ENCODE results near the gene HESX1. TPM values are rescaled to one million over a fixed set of nuclear protein-coding genes. Genes with fewer than 3 reads are reported as not detected.

HESX1 gene
- polyA plus RNA-seq, 1 donor = 1.5 TPM

- WGBS (ENCODE audit: insufficient coverage, low lambda C conversion rate) = no CpG with 5 or more reads among the region's 2 CpGs
- DNase-seq = no peak
- Histone ChIP-seq H3K4me3 (ENCODE audit: low read length) (no peak overlapping the region), H3K9me3 (ENCODE audit: control insufficient read depth, low read depth, low read length) (no peaks in the 10 kb centered on the region), H3K27ac (ENCODE audit: low read length) (no peak overlapping the region), H3K36me3 (ENCODE audit: control insufficient read depth, insufficient read depth, low read length) (no peaks in the 10 kb centered on the region), H3K27me3 (ENCODE audit: control insufficient read depth, insufficient read depth, low read length) (no peaks in the 10 kb centered on the region), H3K4me1 (ENCODE audit: control insufficient read depth, insufficient read depth, low read length) (peaks cover 3% of the 10 kb centered on the region)
Measured at GRCh38 chr3:57221883-57222282, 22.1 kb upstream of the HESX1 start.

- H3K9me3 ChIP-seq (ENCODE audit: control insufficient read depth, low read depth, low read length) = no peaks in the 10 kb centered on the region
- no peak for DNase-seq
- WGBS (ENCODE audit: insufficient coverage, low lambda C conversion rate) = no CpG with 5 or more reads among the region's 2 CpGs
- no peaks in the 10 kb centered on the region for H3K4me1 ChIP-seq (ENCODE audit: control insufficient read depth, insufficient read depth, low read length)
- no peak overlapping the region for H3K27ac ChIP-seq (ENCODE audit: low read length)
- H3K27me3 ChIP-seq (ENCODE audit: control insufficient read depth, insufficient read depth, low read length) = no peaks in the 10 kb centered on the region
- no peaks in the 10 kb centered on the region for H3K36me3 ChIP-seq (ENCODE audit: control insufficient read depth, insufficient read depth, low read length)
- no peak overlapping the region for H3K4me3 ChIP-seq (ENCODE audit: low read length)
Measured at GRCh38 chr3:57206423-57206822, 6.6 kb upstream of the HESX1 start.

- no peaks in the 10 kb centered on the region for H3K9me3 ChIP-seq (ENCODE audit: control insufficient read depth, low read depth, low read length)
- no peaks in the 10 kb centered on the region for H3K27me3 ChIP-seq (ENCODE audit: control insufficient read depth, insufficient read depth, low read length)
- no peak overlapping the region for H3K27ac ChIP-seq (ENCODE audit: low read length)
- H3K36me3 ChIP-seq (ENCODE audit: control insufficient read depth, insufficient read depth, low read length) = no peaks in the 10 kb centered on the region
- WGBS (ENCODE audit: insufficient coverage, low lambda C conversion rate) = 40% methylated on average over 1 of the region's 4 CpGs
- DNase-seq = no peak
- H3K4me3 ChIP-seq (ENCODE audit: low read length) = no peak overlapping the region
- no peaks in the 10 kb centered on the region for H3K4me1 ChIP-seq (ENCODE audit: control insufficient read depth, insufficient read depth, low read length)
Measured at GRCh38 chr3:57194641-57195040, 5.1 kb downstream of the HESX1 start.

GRCh38 chr3:57192028-57192427, 7.8 kb downstream of the HESX1 start:
- no peaks in the 10 kb centered on the region for H3K27me3 ChIP-seq (ENCODE audit: control insufficient read depth, insufficient read depth, low read length)
- no peaks in the 10 kb centered on the region for H3K4me1 ChIP-seq (ENCODE audit: control insufficient read depth, insufficient read depth, low read length)
- 100% methylated on average over 1 of the region's 3 CpGs for WGBS (ENCODE audit: insufficient coverage, low lambda C conversion rate)
- no peak overlapping the region for H3K27ac ChIP-seq (ENCODE audit: low read length)
- H3K36me3 ChIP-seq (ENCODE audit: control insufficient read depth, insufficient read depth, low read length) = no peaks in the 10 kb centered on the region
- no peak overlapping the region for H3K4me3 ChIP-seq (ENCODE audit: low read length)
- H3K9me3 ChIP-seq (ENCODE audit: control insufficient read depth, low read depth, low read length) = no peaks in the 10 kb centered on the region
- DNase-seq = no peak

- DNase-seq = no peak
- Histone ChIP-seq H3K27me3 (ENCODE audit: control insufficient read depth, insufficient read depth, low read length) (no peaks in the 10 kb centered on the region), H3K4me1 (ENCODE audit: control insufficient read depth, insufficient read depth, low read length) (no peaks in the 10 kb centered on the region), H3K27ac (ENCODE audit: low read length) (no peak overlapping the region), H3K36me3 (ENCODE audit: control insufficient read depth, insufficient read depth, low read length) (no peaks in the 10 kb centered on the region), H3K4me3 (ENCODE audit: low read length) (no peak overlapping the region), H3K9me3 (ENCODE audit: control insufficient read depth, low read depth, low read length) (no peaks in the 10 kb centered on the region)
- 75% methylated on average over 2 of the region's 6 CpGs for WGBS (ENCODE audit: insufficient coverage, low lambda C conversion rate)
Measured at GRCh38 chr3:57184526-57184925, 15.3 kb downstream of the HESX1 start.

- WGBS (ENCODE audit: insufficient coverage, low lambda C conversion rate) = no CpG with 5 or more reads among the region's 5 CpGs
- Histone ChIP-seq H3K4me3 (ENCODE audit: low read length) (no peak overlapping the region), H3K4me1 (ENCODE audit: control insufficient read depth, insufficient read depth, low read length) (no peaks in the 10 kb centered on the region), H3K36me3 (ENCODE audit: control insufficient read depth, insufficient read depth, low read length) (no peaks in the 10 kb centered on the region), H3K27me3 (ENCODE audit: control insufficient read depth, insufficient read depth, low read length) (no peaks in the 10 kb centered on the region), H3K27ac (ENCODE audit: low read length) (no peak overlapping the region), H3K9me3 (ENCODE audit: control insufficient read depth, low read depth, low read length) (no peaks in the 10 kb centered on the region)
- no peak for DNase-seq
Measured at GRCh38 chr3:57179580-57180410, 20.0 kb downstream of the HESX1 start.

GRCh38 chr3:57176045-57176444, 23.7 kb downstream of the HESX1 start:
- Histone ChIP-seq H3K27me3 (ENCODE audit: control insufficient read depth, insufficient read depth, low read length) (no peaks in the 10 kb centered on the region), H3K27ac (ENCODE audit: low read length) (no peak overlapping the region), H3K9me3 (ENCODE audit: control insufficient read depth, low read depth, low read length) (no peaks in the 10 kb centered on the region), H3K4me3 (ENCODE audit: low read length) (no peak overlapping the region), H3K4me1 (ENCODE audit: control insufficient read depth, insufficient read depth, low read length) (no peaks in the 10 kb centered on the region), H3K36me3 (ENCODE audit: control insufficient read depth, insufficient read depth, low read length) (no peaks in the 10 kb centered on the region)
- DNase-seq = no peak
- no CpG with 5 or more reads among the region's 1 CpG for WGBS (ENCODE audit: insufficient coverage, low lambda C conversion rate)

- no peaks in the 10 kb centered on the region for H3K9me3 ChIP-seq (ENCODE audit: control insufficient read depth, low read depth, low read length)
- 100% methylated on average over 1 of the region's 2 CpGs for WGBS (ENCODE audit: insufficient coverage, low lambda C conversion rate)
- DNase-seq = no peak
Measured at GRCh38 chr3:57173687-57174086, 26.1 kb downstream of the HESX1 start.

GRCh38 chr3:57170946-57171345, 28.8 kb downstream of the HESX1 start:
- Histone ChIP-seq H3K27ac (ENCODE audit: low read length) (no peak overlapping the region), H3K4me3 (ENCODE audit: low read length) (no peak overlapping the region), H3K9me3 (ENCODE audit: control insufficient read depth, low read depth, low read length) (no peaks in the 10 kb centered on the region), H3K27me3 (ENCODE audit: control insufficient read depth, insufficient read depth, low read length) (peaks cover 10% of the 10 kb centered on the region), H3K4me1 (ENCODE audit: control insufficient read depth, insufficient read depth, low read length) (no peaks in the 10 kb centered on the region), H3K36me3 (ENCODE audit: control insufficient read depth, insufficient read depth, low read length) (no peaks in the 10 kb centered on the region)
- no CpG with 5 or more reads among the region's 1 CpG for WGBS (ENCODE audit: insufficient coverage, low lambda C conversion rate)
- no peak for DNase-seq

More at GRCh38 chr3:57173687-57174086, 26.1 kb downstream of the HESX1 start:
- no peak overlapping the region for H3K27ac ChIP-seq (ENCODE audit: low read length)
- no peaks in the 10 kb centered on the region for H3K36me3 ChIP-seq (ENCODE audit: control insufficient read depth, insufficient read depth, low read length)
- H3K4me1 ChIP-seq (ENCODE audit: control insufficient read depth, insufficient read depth, low read length) = no peaks in the 10 kb centered on the region
- peaks cover 3% of the 10 kb centered on the region for H3K27me3 ChIP-seq (ENCODE audit: control insufficient read depth, insufficient read depth, low read length)
- no peak overlapping the region for H3K4me3 ChIP-seq (ENCODE audit: low read length)

GRCh38 chr3:57169872-57170623, 29.7 kb downstream of the HESX1 start:
- no peak overlapping the region for H3K27ac ChIP-seq (ENCODE audit: low read length)
- peaks cover 10% of the 10 kb centered on the region for H3K27me3 ChIP-seq (ENCODE audit: control insufficient read depth, insufficient read depth, low read length)
- H3K9me3 ChIP-seq (ENCODE audit: control insufficient read depth, low read depth, low read length) = no peaks in the 10 kb centered on the region
- H3K4me3 ChIP-seq (ENCODE audit: low read length) = peak overlapping the region; percentile 68
- peak; percentile 69 to 73 for DNase-seq
- H3K4me1 ChIP-seq (ENCODE audit: control insufficient read depth, insufficient read depth, low read length) = no peaks in the 10 kb centered on the region
- no peaks in the 10 kb centered on the region for H3K36me3 ChIP-seq (ENCODE audit: control insufficient read depth, insufficient read depth, low read length)
- WGBS (ENCODE audit: insufficient coverage, low lambda C conversion rate) = no CpG with 5 or more reads among the region's 40 CpGs
